DMS 273 (cell line): ENCODE results near the gene UBE2N.
A peak's percentile ranks its signal among the peaks of the same experiment; 100 is the strongest.
"Not testable (repeated sequence)": the region's sequence is repeated elsewhere in the genome, so short reads cannot be mapped to it uniquely, and the experiment has no call there.

ENCODE experiments used
- DNase-seq: peaks from one replicate; lab custom pipeline; 2025; ENCODE audit not compliant: unreplicated experiment; lab: John Stamatoyannopoulos, UW

Gene UBE2N

DNA sequence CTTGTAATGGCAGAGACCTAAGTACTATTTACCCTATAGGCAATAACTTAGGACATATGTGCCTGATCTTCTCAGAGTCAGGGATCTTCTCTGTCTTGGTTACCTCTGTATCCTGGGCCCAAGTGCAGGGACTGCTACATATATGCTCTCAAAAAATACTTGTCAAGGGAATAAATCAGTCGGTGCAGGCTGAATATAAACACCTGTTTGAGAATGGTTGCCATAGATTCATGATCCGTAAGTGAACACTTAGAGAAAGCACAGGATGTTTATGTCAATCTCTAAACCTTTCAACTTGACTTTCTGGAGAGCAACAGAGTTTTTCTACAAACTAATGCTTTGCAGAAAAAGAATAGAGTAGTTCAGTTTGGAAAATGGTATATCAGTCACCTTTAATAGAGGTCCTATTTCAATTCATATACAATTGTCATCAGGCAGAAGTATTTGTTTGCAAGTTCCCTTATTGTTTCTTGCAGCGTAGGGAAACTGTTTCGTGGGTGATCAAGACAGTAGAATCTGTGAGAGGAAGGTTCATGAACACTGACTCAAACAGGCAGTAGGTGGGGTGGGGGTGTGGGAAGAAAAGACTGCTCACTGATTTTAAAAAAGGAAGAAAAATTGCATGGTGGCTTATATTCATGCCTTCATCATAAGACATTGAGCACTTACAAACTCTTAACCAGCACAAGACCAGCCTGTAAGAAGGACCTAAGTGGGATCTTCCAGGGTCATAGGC lies 6.0 kb upstream of the UBE2N start:
- no peak for DNase-seq

- no peak for DNase-seq
These were observed 1.8 kb upstream of the UBE2N start for GRCh38 chr12:93443576-93443975.

DNA sequence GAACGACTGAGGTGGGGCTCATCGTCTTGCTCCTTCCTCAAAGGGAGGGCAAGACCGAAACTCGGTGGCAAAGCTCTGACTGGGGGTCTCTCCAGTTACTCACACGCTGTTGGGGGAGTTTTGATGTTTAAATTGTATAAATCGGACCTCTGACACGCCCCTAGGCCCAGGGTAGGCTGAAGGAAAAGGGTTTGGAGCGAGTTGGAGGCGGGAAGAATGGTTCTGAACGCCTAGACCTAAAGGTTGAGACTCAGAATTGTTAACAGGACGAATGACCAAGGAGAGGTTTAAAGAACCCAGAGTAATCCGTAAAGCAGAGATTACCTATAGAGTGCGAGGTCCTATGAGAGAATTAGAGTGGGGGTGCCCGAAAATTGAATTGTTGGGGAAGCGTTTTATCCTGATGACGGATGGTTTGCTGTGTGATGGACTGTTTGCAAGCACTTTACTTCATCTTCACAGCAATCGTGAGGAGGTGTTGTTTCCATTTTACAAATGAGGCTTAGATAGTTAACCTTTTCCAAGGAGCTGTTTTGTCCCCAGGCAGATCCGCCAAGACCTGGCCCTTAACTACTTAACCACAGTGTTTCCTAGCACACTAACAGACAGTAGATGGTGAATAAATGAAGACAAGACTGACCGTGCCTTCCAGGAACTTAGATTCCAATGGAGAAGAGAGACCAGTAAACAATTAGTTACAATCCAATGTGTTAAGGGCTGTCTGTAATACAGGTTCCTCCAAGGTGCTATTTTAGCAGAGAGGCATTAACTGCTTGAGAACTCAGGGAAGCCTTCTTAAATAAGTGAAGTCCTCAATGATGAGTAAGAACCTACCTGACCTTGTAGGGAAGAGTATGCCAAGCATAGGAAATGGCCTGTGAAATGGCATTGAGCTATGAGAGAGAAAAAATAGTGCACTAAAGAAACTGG lies 929 bp upstream of the UBE2N start:
- DNase-seq, result no peak

DNA sequence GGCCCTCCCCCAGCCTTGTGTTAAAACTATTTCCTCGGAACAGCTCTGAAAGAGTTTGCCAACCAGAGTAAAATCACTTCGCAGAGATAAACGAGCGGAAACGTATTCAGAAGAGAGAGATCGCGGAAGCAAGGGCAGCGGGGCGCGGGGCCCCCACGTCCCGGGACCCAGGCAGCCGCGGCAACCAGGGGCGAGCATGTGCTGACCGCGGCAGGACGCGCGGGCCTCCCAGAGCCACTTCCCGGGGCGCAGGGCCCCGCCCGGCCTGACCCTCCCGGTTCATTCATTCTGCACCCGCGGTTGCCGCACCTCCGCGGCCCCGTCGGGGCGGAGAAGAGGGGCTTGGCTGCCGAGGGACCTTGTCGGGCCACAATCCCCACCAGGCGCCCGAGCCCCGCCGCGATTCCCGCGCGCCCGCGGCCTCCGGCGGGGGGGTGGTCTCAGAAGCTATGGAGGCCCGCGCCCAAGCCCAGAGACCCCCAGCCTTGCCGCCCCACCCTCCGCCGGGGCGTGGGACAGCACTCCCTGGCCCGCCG lies 598 bp downstream of the UBE2N start:
- DNase-seq, result peak; percentile 39

DNA sequence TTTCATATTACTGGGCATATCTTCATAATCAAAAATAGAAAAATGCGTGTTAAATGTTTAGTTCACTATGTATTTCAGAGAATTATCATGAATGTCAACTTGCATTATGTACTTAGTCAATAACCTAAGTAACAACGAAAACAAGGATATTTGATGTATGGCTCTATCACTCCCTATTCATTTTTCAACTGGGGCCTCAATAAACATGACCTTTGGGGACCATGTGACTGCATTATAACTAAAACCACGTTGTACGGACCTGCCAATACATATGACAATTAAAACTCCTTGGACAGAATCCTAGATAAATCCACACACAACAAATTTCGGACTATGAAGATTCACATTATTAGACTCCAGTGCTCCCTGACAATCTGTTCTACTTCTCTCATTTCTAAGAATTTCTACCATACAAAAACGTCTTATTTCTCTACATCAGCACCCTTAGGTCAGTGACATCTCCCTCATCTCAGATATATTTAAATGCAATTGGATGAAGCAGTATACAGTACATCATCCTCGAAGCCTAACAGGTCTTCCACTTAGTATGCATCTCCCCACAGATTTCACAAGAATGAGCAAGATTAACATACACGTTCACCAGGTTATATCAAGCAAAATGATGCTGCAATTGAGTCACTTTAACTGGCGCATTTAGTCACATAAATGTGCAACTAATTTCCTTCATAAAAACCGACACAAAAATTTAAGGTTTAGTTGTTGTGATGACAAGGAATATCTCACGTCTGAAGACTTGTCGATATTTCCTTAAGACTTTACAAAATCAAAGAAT lies 1.5 kb downstream of the UBE2N start:
- DNase-seq, result no peak

GRCh38 chr12:93438266-93439050 lies 3.3 kb downstream of the UBE2N start:
- DNase-seq, result no peak

DNA sequence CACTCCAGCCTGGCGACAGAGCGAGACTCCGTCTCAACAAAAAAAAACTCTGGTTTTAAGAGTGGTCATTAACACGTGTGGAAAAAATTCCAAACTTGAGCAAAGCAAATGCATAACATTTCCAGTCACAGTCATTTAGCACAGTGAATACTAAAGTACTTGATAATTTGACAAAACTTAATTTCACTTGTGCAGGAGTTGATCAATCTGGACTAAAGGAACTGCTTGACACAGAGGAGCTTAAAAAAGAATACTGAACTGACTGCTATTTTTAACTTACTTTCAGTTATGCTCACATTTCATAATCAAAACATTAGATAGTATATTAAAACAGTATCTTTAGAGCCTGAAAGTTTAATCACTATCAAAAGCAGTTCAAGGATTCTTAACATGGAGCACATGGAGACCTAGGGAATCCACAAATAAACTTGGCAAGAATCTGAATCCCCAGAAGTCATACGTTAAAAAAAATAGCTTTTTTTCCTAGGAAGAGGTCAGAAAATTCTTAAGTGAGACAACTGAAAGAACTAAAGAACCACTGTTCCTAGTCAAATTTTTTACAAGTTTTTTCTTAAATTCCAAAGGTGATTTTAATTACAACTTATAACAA lies 7.4 kb downstream of the UBE2N start:
- DNase-seq, result no peak

DNA sequence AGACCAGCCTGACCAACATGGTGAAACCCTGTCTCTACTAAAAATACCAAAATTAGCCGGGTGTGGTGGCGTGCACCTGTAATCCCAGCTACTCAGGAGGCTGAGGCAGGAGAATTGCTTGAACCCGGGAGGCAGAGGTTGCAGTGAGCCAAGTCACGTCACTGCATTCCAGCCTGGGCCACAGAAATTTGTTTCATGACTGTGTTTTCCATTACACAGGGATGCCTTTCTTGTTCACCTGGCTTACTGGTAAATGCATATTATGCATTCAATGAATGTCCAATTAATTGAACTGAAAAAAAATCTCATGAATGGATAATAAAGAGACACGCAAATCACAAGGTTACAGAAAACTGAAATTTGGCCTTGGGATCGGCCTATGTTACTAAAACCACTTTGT lies 9.7 kb downstream of the UBE2N start:
- not testable (repeated sequence) for DNase-seq

DNA sequence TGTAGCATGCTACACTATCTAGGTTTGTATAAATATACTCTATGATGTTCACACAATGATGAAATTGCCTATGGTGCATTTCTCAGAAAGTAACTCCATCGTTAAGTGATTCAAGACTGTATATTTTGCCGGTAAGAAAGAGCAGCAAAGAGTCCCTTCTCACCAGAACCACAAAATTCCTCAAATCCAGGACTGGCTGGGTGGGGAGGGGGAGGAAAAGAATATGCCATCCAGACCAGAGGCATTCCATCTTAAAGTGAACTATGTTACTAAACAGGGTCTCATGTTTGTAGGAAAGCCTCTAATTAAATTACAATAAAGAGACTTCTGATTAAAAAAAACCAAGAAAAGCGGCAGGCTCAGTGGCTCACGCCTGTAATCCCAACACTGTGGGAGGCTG lies 11.5 kb downstream of the UBE2N start:
- no peak for DNase-seq

DNA sequence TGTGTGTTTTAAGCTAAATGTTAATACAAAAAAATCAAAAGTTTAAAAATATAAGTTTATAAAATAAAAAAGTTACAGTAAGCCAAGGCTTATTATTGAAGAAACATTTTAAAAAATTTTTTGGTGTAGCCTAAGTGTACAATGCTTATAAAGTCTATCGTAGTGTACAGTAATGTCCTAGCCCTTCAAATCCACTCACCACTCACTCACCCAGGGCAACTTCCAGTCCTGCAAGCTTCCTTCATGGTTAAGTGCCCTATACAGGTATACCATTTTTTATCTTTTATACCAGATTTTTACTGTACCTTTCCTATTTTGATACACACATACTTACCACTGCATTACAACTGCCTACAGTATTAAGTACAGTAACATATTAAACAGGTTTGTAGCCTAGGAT lies 11.9 kb downstream of the UBE2N start:
- no peak for DNase-seq

DNA sequence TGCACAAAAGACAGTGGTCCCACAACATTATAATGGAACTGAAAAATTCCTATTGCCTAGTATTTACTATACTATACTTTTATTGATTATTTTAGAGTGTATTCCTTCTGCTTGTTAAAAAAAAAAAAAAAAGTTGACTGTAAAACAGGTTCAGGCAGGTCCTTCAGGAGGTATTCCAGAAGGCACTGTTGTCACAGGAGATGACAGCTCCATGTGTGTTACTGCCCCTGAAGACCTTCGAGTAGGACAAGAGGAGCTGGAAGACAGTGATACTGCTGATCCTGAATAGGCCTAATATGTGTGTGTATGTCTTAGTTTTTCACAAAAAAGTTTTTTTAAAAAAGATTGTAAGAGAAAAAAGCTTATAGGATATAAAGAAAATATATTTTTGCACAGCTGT lies 12.3 kb downstream of the UBE2N start:
- DNase-seq, result no peak

DNA sequence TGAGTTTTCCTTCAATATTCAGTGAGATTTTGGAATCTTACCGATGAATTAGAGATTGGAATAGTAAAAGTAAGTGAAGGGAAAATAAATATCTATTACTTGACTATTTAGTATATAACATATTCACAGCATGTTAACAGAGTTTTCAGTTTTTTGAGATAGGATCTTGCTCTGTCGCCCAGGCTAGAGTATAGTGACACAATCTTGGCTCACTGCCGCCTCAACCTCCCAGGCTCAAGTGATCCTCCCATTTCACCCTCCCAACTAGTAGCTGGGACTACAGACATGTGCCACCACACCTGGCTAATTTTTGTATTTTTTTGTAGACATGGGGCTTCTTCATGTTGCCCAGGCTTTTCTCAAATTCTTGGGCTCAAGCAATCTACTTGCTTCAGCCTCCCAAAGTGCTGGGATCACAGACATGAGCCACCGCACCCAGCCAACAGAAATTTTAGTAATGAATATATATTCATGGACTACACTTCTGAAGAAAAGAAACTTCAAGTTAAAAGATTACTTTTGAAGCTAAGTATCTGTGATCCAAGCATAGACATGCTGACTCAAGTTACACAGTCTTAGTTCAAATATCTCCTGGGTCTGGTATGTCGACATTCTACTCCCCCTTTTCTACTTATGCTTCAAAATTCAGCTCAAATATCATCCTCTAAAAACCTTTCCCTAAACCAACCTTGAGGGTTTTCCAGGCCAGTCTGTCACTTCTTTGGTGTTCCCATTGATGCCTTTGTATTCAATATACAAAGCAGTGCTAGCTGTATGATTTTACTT lies 13.8 kb downstream of the UBE2N start:
- DNase-seq, result no peak

DNA sequence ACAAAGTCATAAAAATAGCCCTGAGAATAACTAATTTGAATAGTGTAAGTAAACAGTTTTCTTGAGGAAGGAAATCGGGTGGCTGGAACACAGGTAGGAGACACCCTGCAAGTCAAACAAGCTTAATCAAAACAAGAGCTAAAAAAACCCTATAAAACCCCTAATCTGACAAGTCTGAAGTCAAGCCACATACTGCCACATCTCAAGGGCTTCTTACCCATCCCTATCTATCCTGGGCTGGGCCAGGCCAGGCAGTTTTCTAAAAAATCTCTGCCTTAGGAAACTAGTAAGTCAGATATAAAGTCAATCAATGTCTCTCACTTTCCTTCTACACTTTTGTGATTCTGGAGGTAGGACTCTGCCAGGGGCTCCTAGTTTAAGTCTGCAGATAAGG lies 15.3 kb downstream of the UBE2N start:
- no peak for DNase-seq

DNA sequence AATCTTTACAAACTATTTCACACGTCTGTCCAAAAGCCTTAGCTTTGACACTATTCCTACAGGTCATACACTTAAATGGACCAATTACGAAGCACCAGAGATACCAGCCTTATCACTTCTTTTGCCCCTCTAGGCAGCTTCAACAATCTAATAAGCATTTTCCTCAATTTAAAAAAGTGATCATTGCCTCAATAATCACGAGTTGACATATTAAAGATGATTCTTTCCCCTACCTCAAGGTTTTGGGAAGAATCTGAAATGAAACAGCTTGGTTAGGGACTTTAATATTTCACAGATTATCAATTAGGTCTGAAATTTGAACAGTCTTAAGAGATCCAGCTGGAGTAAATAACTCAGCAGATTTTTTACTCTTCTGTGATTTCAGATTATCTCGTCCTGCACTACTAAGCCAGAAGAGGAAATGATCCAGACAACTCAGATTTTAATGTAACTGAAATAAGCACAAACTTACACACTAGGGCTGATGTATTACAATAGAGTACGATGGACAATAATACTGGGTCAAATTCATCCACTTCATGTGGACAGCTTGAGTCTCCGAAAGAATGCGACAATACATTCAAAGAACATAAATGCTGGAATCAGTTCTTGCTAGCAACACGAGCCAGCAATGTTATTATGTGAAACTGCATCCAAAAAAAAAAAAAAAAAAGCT lies 15.9 kb downstream of the UBE2N start:
- no peak for DNase-seq

DNA sequence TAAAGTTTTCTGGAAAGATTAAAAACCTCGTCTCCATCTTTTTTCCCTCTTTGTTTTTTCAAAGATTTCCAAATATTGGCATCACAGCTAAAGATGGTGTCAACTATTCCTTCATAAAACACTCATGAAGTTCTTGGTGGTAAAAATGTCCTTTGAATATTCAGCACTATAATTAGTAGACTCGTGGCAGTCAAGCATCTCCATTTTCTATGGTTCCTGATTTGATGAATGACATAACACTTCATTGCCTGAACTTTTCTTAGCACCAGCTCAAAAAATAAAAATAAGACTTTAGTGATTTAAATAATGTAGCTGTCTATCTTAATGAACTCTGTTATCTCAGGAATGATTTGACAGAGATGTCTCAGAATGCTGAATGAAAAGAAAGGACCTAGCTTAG lies 19.7 kb downstream of the UBE2N start:
- DNase-seq, result no peak

GRCh38 chr12:93419388-93420034 lies 22.2 kb downstream of the UBE2N start:
- peak; percentile 49 for DNase-seq

DNA sequence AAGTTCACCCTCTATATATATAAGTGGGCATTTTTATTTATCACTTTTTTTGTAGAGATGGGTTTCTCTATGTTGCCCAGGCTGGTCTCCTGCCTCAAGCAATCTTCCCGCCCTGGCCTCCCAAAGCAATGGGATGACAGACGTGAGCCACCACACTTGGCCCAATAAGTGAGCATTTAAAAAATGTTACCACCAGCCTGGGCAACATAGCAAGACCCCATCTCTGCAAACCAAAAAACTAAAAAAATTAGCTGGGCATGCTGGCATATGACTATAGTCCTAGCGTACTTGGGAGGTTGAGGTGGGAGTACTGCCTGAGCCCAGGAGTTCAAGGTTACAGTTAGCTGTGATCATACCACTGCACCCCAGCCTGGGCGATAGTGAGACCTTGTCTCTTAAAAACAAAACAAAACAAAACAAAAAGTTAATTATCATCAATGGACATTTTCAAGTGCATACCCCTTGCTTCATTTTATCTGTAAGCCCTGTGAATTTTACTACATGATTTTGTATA lies 23.7 kb downstream of the UBE2N start:
- no peak for DNase-seq
